A549 treated with AZD2906 at 1 μM for 4 hours (cell line): ENCODE results near the gene PPM1M. TPM values are rescaled to one million over a fixed set of nuclear protein-coding genes. Genes with fewer than 3 reads are reported as not detected.

ENCODE experiments used
- total RNA-seq: library from RNA; stranded (reverse); fragments of 200-300 nt; extraction: Qiagen RNA extraction; gene quantifications from 5 replicates; pipeline ENCODE4 v1.2.3, GENCODE V29; 2022

Gene PPM1M, protein sequence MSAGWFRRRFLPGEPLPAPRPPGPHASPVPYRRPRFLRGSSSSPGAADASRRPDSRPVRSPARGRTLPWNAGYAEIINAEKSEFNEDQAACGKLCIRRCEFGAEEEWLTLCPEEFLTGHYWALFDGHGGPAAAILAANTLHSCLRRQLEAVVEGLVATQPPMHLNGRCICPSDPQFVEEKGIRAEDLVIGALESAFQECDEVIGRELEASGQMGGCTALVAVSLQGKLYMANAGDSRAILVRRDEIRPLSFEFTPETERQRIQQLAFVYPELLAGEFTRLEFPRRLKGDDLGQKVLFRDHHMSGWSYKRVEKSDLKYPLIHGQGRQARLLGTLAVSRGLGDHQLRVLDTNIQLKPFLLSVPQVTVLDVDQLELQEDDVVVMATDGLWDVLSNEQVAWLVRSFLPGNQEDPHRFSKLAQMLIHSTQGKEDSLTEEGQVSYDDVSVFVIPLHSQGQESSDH
- total RNA-seq, result 3.8 to 5.7 TPM (median 4.9 TPM) in 5 replicates

DNA sequence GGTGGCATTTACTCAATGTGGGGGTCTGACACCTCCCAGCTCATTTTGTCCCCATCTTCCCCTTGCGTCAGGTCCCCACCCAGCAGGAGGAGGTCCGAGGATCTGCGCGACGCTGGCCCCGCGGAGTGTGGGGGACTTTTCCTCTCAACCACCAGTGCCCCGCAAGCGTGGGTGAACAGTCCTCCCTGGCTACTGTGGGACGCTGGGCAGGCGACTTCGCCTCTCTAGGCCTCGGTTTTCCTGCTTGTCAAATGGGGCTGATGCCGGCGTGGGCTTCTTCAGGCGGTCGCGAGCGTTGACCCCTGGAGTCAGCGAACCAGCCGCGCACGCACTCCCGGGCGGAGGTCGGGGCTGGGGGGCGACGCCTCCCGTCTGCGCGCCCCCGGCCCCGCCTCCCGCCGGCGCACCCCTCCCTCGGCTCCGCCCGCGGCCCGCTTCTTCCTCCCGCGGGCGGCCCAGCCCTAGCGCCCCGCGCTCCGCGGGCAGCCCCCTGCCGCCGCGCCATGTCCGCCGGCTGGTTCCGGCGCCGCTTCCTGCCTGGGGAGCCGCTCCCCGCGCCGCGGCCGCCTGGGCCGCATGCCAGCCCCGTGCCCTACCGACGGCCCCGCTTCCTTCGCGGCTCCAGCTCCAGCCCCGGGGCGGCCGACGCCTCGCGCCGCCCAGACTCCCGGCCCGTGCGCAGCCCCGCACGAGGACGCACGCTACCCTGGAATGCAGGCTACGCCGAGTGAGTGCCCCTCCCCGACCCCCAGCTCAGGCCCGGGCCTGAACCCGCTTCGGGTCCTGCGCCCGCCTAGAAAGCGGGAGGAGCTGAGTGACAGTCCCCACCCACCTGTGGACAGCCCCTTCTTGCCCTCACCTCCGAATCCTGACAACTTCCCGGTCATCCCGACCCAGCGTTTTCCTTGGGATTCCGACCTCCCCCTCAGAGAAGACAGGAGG, at the start of gene PPM1M:
Gene PPM1M (plus strand): TSS at position 438 of the 942 bp plus-strand sequence. CDS start 66 bp downstream, at position 504.

DNA sequence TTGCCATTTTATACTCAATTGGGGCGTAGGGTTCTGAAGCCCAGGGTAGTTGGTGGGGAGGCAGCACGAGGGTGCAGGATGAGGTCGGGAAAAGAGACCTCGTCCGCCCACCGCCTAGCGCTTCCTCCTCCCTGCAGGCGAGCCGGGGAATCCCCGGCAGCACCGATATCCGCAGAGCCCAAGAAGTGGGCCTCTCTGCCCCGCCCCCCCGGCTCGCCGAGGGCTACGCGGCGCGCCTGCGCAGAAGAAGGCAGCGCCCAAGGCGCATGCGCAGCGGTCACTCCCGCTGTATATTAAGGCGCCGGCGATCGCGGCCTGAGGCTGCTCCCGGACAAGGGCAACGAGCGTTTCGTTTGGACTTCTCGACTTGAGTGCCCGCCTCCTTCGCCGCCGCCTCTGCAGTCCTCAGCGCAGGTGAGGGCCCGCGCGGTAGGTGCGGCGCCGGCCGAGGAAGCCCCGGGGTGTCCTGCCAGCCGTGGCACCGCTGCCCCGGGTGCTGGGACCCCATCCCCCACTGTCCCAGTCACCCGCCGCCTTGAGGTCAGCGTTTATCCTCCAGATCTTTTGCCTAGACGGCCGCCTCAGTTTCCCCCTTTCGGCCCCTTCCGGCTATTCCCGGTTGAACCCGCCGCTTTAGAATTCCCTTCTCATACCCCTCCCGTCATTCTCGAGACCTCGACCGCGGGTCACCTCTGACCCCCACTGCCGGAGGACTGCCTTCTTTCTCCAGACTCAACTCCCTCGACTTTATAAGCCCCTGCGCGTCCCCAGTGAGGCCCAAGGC, 47.5 kb upstream of the PPM1M start, which contains the start of gene ALAS1:
Gene ALAS1 (plus strand): TSS at position 319 of the 784 bp plus-strand sequence. CDS start 1,082 bp downstream, outside the sequence.

DNA sequence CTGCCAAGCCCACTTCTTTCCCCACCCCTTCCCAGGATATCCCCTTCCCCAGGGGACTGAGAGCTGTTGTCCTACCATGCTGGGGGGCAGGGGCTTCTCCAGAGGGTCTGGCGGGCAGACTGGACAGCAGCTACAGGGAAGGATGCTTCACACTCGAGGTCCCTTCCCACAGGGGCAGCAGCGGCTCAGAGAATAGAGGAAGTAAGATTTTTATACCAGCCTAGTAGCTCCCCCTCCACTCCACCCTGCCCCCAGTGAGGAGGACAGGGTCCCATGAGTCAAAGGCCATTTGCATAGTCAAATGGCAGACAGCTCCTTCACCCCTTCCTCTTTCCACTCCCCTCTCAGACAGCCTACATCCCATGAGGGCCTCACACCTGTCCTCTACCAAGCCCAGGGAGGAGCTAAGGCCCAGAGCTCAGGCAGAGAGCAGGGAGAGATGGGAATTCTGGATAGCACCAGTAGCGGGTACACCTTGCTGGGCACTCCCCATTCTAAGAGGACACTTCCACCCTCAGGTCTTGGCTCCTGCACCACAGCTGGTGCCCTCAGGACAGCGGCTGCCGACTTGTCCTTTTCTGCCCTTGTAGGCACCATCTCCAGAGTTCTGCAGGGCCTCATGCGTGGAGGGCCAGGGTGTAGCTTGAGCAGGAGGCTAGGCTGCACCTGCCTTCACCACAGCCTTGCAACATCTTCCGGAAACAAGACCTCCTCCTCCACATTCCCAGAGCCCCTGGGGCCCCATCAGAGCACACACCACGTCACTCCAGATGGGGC, 19.9 kb upstream of the PPM1M start, which contains the start of gene TLR9:
Gene TLR9 (minus strand): TSS at position 194 of the 777 bp plus-strand sequence. CDS start 116 bp downstream, at position 78.

DNA sequence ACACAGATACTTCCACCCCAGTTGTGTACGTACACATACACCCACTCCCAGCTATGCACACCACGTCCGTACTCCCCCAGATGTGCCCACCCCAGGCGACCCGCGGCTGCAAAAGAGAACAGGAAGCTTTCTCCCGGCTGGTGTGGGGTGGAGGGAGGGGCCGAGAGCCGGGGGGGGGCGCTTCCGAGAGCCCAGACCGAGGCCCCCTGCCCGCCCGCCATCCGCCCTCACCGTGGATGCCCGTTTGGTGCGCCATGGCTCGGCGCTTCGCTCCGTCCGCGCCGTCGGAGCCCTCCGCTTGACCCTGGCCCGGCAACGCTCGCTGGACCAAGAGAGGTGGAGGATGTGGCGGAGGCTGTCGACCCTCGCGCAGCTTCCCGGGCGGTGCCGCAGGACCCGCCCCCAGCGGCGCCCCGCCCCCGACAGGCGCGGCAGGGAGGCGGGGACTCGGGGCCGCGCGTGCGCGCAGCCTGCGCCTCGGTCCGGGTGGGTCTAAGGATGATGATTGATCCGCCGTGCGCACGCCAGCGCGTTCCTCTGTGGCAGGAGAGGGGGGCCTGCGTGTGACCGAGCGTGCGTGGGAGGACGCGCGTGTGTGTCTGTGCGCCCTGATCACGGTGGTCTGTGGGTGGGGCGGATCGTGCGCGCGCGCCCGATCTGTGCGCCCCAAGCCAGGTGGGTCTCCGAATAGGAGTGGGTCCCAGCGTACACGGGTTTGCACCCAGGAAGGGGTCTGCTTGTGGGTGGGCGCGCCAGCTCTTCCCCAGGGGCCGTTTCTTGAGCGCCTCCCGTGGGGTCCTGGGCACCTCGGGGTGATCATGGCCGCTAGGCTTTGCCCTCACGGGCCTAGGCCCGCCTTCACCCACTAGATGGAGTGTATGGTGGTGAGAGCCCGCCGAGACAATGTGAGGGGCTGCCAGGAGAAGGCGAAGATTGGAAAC, 6.5 kb upstream of the PPM1M start, which contains the start of gene TWF2:
Gene TWF2 (minus strand): TSS at position 398 of the 941 bp plus-strand sequence. CDS start 142 bp downstream, at position 256.

DNA sequence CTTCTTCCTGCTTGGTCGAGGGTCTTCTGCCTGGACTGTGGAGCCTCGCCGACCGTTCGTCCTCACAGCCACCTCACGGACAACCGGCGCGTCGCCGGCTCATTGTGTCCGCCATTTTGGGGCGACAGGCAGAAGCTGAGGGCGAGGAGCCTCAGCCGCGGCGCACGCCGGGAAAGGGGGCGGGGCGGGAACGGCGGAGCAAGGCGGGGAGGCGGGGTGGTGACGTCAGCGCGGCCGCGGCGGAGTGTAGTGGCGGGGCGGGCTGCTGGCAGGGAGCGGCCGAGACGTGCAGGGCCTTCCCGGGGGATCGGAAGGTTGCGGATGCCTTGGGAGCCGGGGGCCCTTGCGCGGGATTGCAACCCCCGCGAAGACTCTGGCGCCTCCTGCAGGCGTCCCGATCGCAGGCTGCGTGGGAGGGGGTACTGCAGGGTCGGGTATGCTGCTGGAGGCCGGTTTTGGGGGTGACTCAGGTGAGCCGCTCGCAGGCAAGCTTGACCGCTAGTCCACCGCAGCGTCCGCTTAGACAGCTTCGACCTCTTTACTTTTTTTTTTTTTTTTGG, 33.0 kb downstream of the PPM1M start, which contains the start of gene WDR82:
Gene WDR82 (minus strand): TSS at position 140 of the 560 bp plus-strand sequence. CDS start 288 bp downstream, outside the sequence.

Other genes starting within 250 kb of the PPM1M start
- gene RPL29, start 249.9 kb upstream of the PPM1M start, total RNA-seq, result 1,307 to 1,420 TPM (median 1,337 TPM) in 5 replicates
- 19.0 to 20.8 TPM (median 20.0 TPM) in 5 replicates for gene DUSP7, start 189.2 kb upstream of the PPM1M start, total RNA-seq
- 16.6 to 19.5 TPM (median 18.9 TPM) in 5 replicates for gene POC1A, start 91.3 kb upstream of the PPM1M start, total RNA-seq
- 43.1 to 47.9 TPM (median 46.6 TPM) in 5 replicates for gene ALAS1, start 47.6 kb upstream of the PPM1M start, total RNA-seq
- gene TLR9, start 20.1 kb upstream of the PPM1M start, total RNA-seq, result 0.03 to 0.05 TPM (median 0.04 TPM) in 3 of 5 replicates, not detected in the others
- gene TWF2, start 6.6 kb upstream of the PPM1M start, total RNA-seq, result 63.1 to 70.9 TPM (median 65.7 TPM) in 5 replicates
- 47.3 to 50.5 TPM (median 50.3 TPM) in 5 replicates for gene WDR82, start 32.9 kb downstream of the PPM1M start, total RNA-seq
- gene GLYCTK, start 42.1 kb downstream of the PPM1M start, total RNA-seq, result 2.5 to 4.4 TPM (median 4.0 TPM) in 5 replicates
- gene DNAH1, start 70.6 kb downstream of the PPM1M start, total RNA-seq, result 0.64 to 1.2 TPM (median 0.90 TPM) in 5 replicates
- 28.8 to 39.3 TPM (median 37.2 TPM) in 5 replicates for gene BAP1, start 164.2 kb downstream of the PPM1M start, total RNA-seq
- gene PHF7, start 164.9 kb downstream of the PPM1M start, total RNA-seq, result 2.3 to 2.9 TPM (median 2.7 TPM) in 5 replicates
- gene SEMA3G, start 199.3 kb downstream of the PPM1M start, total RNA-seq, result 0.06 to 0.21 TPM (median 0.07 TPM) in 5 replicates
- gene TNNC1, start 208.3 kb downstream of the PPM1M start, total RNA-seq, result 0.86 to 1.4 TPM (median 1.1 TPM) in 5 replicates
- 10.2 to 15.5 TPM (median 12.8 TPM) in 5 replicates for gene NISCH, start 209.8 kb downstream of the PPM1M start, total RNA-seq
- gene STAB1, start 249.6 kb downstream of the PPM1M start, total RNA-seq, result 0.07 to 0.18 TPM (median 0.16 TPM) in 5 replicates